ENCODE measurements around the gene S100A9. TPM values are rescaled to one million over a fixed set of nuclear protein-coding genes. Genes with fewer than 3 reads are reported as not detected.

The S100A9 gene
- total and polyA plus RNA-seq, 2 of the 8 experiments (the other 6 are each of a cell fraction or from before 2014, with no cell fraction given), result not detected

- no peaks in the 10 kb centered on the region for H3K79me2 ChIP-seq (ENCODE audit: control insufficient read depth in 1 of 2, insufficient read depth in 2 of 2, low read length in 2 of 2)
- no peak overlapping the region for H3K4ac ChIP-seq (replicated peaks; ENCODE audit: insufficient read length, low read depth, low read length)
- 88% methylated on average over 1 of the region's 1 CpG; no CpG with 5 or more reads in 1 of the 2 experiments for WGBS, 2 experiments (ENCODE audit: extremely low coverage in 1 of 2, insufficient coverage in 1 of 2, insufficient read length in 1 of 2, insufficient replicate concordance in 2 of 2, low coverage in 1 of 2, low lambda C conversion rate in 2 of 2, missing lambda C conversion rate in 1 of 2)
- no peak overlapping the region for H3K27ac ChIP-seq (ENCODE audit: low read depth, low read length)
- ChIA-PET CTCF (ENCODE audit: partially characterized antibody) (no interaction called here), POLR2A (ENCODE audit: partially characterized antibody) (no interaction called here)
- no peak overlapping the region for H3K56ac ChIP-seq (replicated peaks; ENCODE audit: insufficient read length, low read depth, low read length)
- DNase-seq (ENCODE audit: low read depth in 1 of 2, low spot score in 2 of 2) (no peak), FAIRE-seq (no peak)
- H3K23me2 ChIP-seq (ENCODE audit: low read depth, low read length), result no peaks in the 10 kb centered on the region
- no peak for TF ChIP-seq TAF7 (optimal IDR thresholded peaks at IDR 0.05; ENCODE audit: borderline replicate concordance, low read depth, low read length)
- TF ChIP-seq RXRA (IDR thresholded peaks at IDR 0.05; ENCODE audit: insufficient read depth, low read depth, low read length), result no peak
- no peak for TF ChIP-seq KDM4A (IDR thresholded peaks at IDR 0.05; ENCODE audit: low read depth, low read length, severe bottlenecking)
- TF ChIP-seq SIRT6 (IDR thresholded peaks at IDR 0.05; ENCODE audit: low read length), result no peak
- no peak for TF ChIP-seq RBBP5 (IDR thresholded peaks at IDR 0.05; ENCODE audit: borderline replicate concordance, low read depth, low read length)
- no peak for TF ChIP-seq CTBP2 (IDR thresholded peaks at IDR 0.05; ENCODE audit: borderline replicate concordance, insufficient read depth, insufficient read length, low read length)
- no peak for TF ChIP-seq EZH2 (IDR thresholded peaks at IDR 0.05; ENCODE audit: low read depth, low read length, severe bottlenecking)
- TF ChIP-seq CREB1 (IDR thresholded peaks at IDR 0.05), result no peak
- TF ChIP-seq ASH2L (IDR thresholded peaks at IDR 0.05; ENCODE audit: low read length), result no peak
- no peak for TF ChIP-seq JUN (IDR thresholded peaks at IDR 0.05; ENCODE audit: low read depth, low read length)
- TF ChIP-seq POU5F1 (IDR thresholded peaks at IDR 0.05; ENCODE audit: low read depth, low read length), result no peak
- TF ChIP-seq SUZ12 (IDR thresholded peaks at IDR 0.05; ENCODE audit: low read length), result no peak
- no peak for TF ChIP-seq RNF2 (IDR thresholded peaks at IDR 0.05; ENCODE audit: borderline replicate concordance, low read depth, low read length, missing control alignments, poor library complexity, severe bottlenecking)
- H3K4me2 ChIP-seq (ENCODE audit: insufficient read depth in 1 of 2, low read depth in 2 of 2, low read length in 2 of 2), result no peak overlapping the region
- no peak overlapping the region for H2AK5ac ChIP-seq (ENCODE audit: low read depth, low read length)
- H3K36me3 ChIP-seq (ENCODE audit: control insufficient read depth in 2 of 4, insufficient read depth in 4 of 4, low read length in 3 of 4), result no peaks in the 10 kb centered on the region
- no peaks in the 10 kb centered on the region; a peak in 1 of 7 replicates for H3K27me3 ChIP-seq (replicated peaks in 1 of 4; ENCODE audit: control insufficient read depth in 3 of 4, extremely low read depth in 1 of 4, insufficient read depth in 3 of 4, low read length in 3 of 4)
- no peak overlapping the region for H3K23ac ChIP-seq (ENCODE audit: insufficient read length)
- H2BK15ac ChIP-seq (ENCODE audit: low read length), result no peak overlapping the region
- no peak overlapping the region for H2BK12ac ChIP-seq (ENCODE audit: low read depth, low read length)
- no peaks in the 10 kb centered on the region for H3K4me1 ChIP-seq (replicated peaks in 1 of 4; ENCODE audit: control insufficient read depth in 3 of 4, insufficient read depth in 4 of 4, low read length in 3 of 4)
- H2AFZ ChIP-seq (ENCODE audit: low read length), result no peak overlapping the region
- H3K4me3 ChIP-seq (ENCODE audit: extremely low read depth in 1 of 4, insufficient read depth in 2 of 4, low read depth in 3 of 4, low read length in 4 of 4), result no peak overlapping the region
- H3K9ac ChIP-seq (replicated peaks in 1 of 4; ENCODE audit: extremely low read depth in 1 of 4, low read depth in 3 of 4, low read length in 3 of 4), result no peak overlapping the region
- no peaks in the 10 kb centered on the region for H4K20me1 ChIP-seq (replicated peaks in 1 of 2; ENCODE audit: control insufficient read depth in 1 of 2, insufficient read depth in 2 of 2, low read length in 2 of 2)
- H3K9me3 ChIP-seq (ENCODE audit: insufficient read depth in 2 of 2, low read depth in 1 of 2, low read length in 1 of 2), result peaks cover 0 to 2% of the 10 kb centered on the region in 2 experiments; a peak in 1 of 4 replicates
- no peak overlapping the region for H2BK5ac ChIP-seq (ENCODE audit: low read depth, low read length)
- H3K14ac ChIP-seq (ENCODE audit: insufficient read length), result no peak overlapping the region
- no peak overlapping the region for H2BK120ac ChIP-seq (replicated peaks; ENCODE audit: low read depth, low read length)
- H2BK20ac ChIP-seq (ENCODE audit: low read length), result no peak overlapping the region
- H4K91ac ChIP-seq (replicated peaks; ENCODE audit: insufficient read length, low read length), result no peak overlapping the region
- no peak overlapping the region for H4K8ac ChIP-seq (ENCODE audit: extremely low read depth, insufficient read depth, low read length)
- no peak overlapping the region for H3K18ac ChIP-seq (ENCODE audit: extremely low read depth, low read length)
- H3K79me1 ChIP-seq (ENCODE audit: low read depth, low read length), result no peaks in the 10 kb centered on the region
- H4K5ac ChIP-seq (ENCODE audit: insufficient read length, low read depth, low read length), result no peak overlapping the region
These were observed 13.6 kb downstream of the S100A9 start for GRCh38 chr1:153371231-153371630.
